ENCODE results near the gene HEATR5B.

HEATR5B gene

GRCh38 chr2:37083873-37084794 is at the start of gene HEATR5B, which contains the start of gene GPATCH11:
HEATR5B (minus strand) TSS chr2:37084372; CDS start chr2:37083414, 958 bp downstream.
GPATCH11 (plus strand) TSS chr2:37084518; CDS start chr2:37088382, 3,864 bp downstream.
- DNase-seq, result peak; percentile 89 to 98

- no peak for DNase-seq
Measured at GRCh38 chr2:37132914-37133313, 48.7 kb upstream of the HEATR5B start.

GRCh38 chr2:37125416-37125815 is 41.2 kb upstream of the HEATR5B start:
- DNase-seq, result no peak

- DNase-seq, result no peak
Measured at GRCh38 chr2:37119157-37119556, 35.0 kb upstream of the HEATR5B start.

- no peak for DNase-seq
Measured at GRCh38 chr2:37117566-37117965, 33.4 kb upstream of the HEATR5B start.

- no peak for DNase-seq
Measured at GRCh38 chr2:37111958-37112357, 27.8 kb upstream of the HEATR5B start.

GRCh38 chr2:37110306-37111212 is 26.4 kb upstream of the HEATR5B start:
- DNase-seq, result no peak

GRCh38 chr2:37109523-37109922 is 25.4 kb upstream of the HEATR5B start:
- DNase-seq, result no peak

- DNase-seq, result no peak
Measured at GRCh38 chr2:37105150-37105549, 21.0 kb upstream of the HEATR5B start.

GRCh38 chr2:37104178-37104577 is 20.0 kb upstream of the HEATR5B start:
- DNase-seq, result no peak

GRCh38 chr2:37102588-37102987 is 18.4 kb upstream of the HEATR5B start:
- DNase-seq, result no peak

- DNase-seq, result no peak
Measured at GRCh38 chr2:37100054-37100453, 15.9 kb upstream of the HEATR5B start.

- DNase-seq, result no peak
Measured at GRCh38 chr2:37098416-37099118, 14.4 kb upstream of the HEATR5B start.

- DNase-seq, result no peak
Measured at GRCh38 chr2:37096568-37096967, 12.4 kb upstream of the HEATR5B start.

GRCh38 chr2:37091873-37092272 is 7.7 kb upstream of the HEATR5B start:
- no peak for DNase-seq

- no peak for DNase-seq
Measured at GRCh38 chr2:37090019-37090477, 5.9 kb upstream of the HEATR5B start.

GRCh38 chr2:37085731-37086147 is 1.6 kb upstream of the HEATR5B start:
- DNase-seq, result peak in 1 of 2 experiments; percentile 22

- no peak for DNase-seq
Measured at GRCh38 chr2:37084797-37085196, 625 bp upstream of the HEATR5B start.

GRCh38 chr2:37080689-37081088 is 3.5 kb downstream of the HEATR5B start:
- no peak for DNase-seq

GRCh38 chr2:37080266-37080665 is 3.9 kb downstream of the HEATR5B start:
- no peak for DNase-seq

- no peak for DNase-seq
Measured at GRCh38 chr2:37070931-37071330, 13.2 kb downstream of the HEATR5B start.

GRCh38 chr2:37068686-37069085 is 15.5 kb downstream of the HEATR5B start:
- DNase-seq, result no peak

GRCh38 chr2:37061776-37062175 is 22.4 kb downstream of the HEATR5B start:
- no peak for DNase-seq

Measured in SW 1271 (cell line).